Astrocyte (in vitro differentiated cells and primary cell): ENCODE results near the gene CRAT. TPM values are rescaled to one million over a fixed set of nuclear protein-coding genes. Genes with fewer than 3 reads are reported as not detected.
A peak's percentile ranks its signal among the peaks of the same experiment; 100 is the strongest.

Source experiments
- DNase-seq: peaks from one replicate; pipeline ENCODE4 v3.0.0-alpha.2; 2010; ENCODE audit warnings: low read depth
- FAIRE-seq: peaks from 2 replicates; lab custom pipeline; 2011; peaks lifted over from hg19 to GRCh38; lab: Jason Lieb, UNC
- H2AFZ ChIP-seq: 2 replicates; pipeline ENCODE4 v1.6.0; 2012; ENCODE audit warnings: low read depth, low read length, inconsistent platforms
- H3K27ac ChIP-seq: 2 replicates; pipeline ENCODE4 v1.5.1; 2011; ENCODE audit warnings: low read depth, low read length, inconsistent platforms
- H3K27me3 ChIP-seq: 2 replicates; pipeline ENCODE4 v1.6.0; 2011; ENCODE audit warnings: low read length, inconsistent platforms; ENCODE audit not compliant: insufficient read depth
- H3K36me3 ChIP-seq: 2 replicates; pipeline ENCODE4 v1.5.1; 2011; ENCODE audit warnings: low read length, inconsistent platforms; ENCODE audit not compliant: insufficient read depth
- H3K4me1 ChIP-seq: 2 replicates; pipeline ENCODE4 v1.5.1; 2011; ENCODE audit warnings: low read length, inconsistent platforms; ENCODE audit not compliant: insufficient read depth
- H3K4me2 ChIP-seq: 2 replicates; pipeline ENCODE4 v1.6.0; 2012; ENCODE audit warnings: low read length, inconsistent platforms
- H3K4me3 ChIP-seq: 2 replicates; pipeline ENCODE4 v1.5.1; 2011; ENCODE audit warnings: low read depth, mild to moderate bottlenecking, low read length, inconsistent platforms; ENCODE audit not compliant: insufficient read depth
- H3K79me2 ChIP-seq: 2 replicates; pipeline ENCODE4 v1.6.0; 2012; ENCODE audit warnings: mild to moderate bottlenecking, low read length, inconsistent platforms; ENCODE audit not compliant: insufficient read depth
- H3K9ac ChIP-seq: 2 replicates; pipeline ENCODE4 v1.6.0; 2012; ENCODE audit warnings: mild to moderate bottlenecking, low read length, inconsistent platforms
- H3K9me3 ChIP-seq: 2 replicates; pipeline ENCODE4 v1.5.1; 2012; ENCODE audit warnings: low read depth, mild to moderate bottlenecking, low read length, inconsistent platforms; ENCODE audit not compliant: insufficient read depth
- H4K20me1 ChIP-seq: 2 replicates; pipeline ENCODE4 v1.6.0; 2012; ENCODE audit warnings: low read length, inconsistent platforms; ENCODE audit not compliant: insufficient read depth
- H3K27ac Mint-ChIP-seq: one replicate; pipeline ENCODE4 v1.8.0; 2021; ENCODE audit warnings: mild to moderate bottlenecking, mixed read lengths; ENCODE audit not compliant: unreplicated experiment
- H3K27me3 Mint-ChIP-seq: one replicate; pipeline ENCODE4 v1.8.0; 2021; ENCODE audit warnings: low read depth, mixed read lengths; ENCODE audit not compliant: unreplicated experiment
- H3K36me3 Mint-ChIP-seq: one replicate; pipeline ENCODE4 v1.8.0; 2021; ENCODE audit warnings: low read depth, mixed read lengths; ENCODE audit not compliant: unreplicated experiment
- H3K4me1 Mint-ChIP-seq: one replicate; pipeline ENCODE4 v1.8.0; 2021; ENCODE audit warnings: low read depth, mixed read lengths; ENCODE audit not compliant: unreplicated experiment
- H3K4me3 Mint-ChIP-seq: one replicate; pipeline ENCODE4 v1.8.0; 2021; ENCODE audit warnings: mild to moderate bottlenecking, moderate library complexity, mixed read lengths; ENCODE audit not compliant: unreplicated experiment
- H3K9me3 Mint-ChIP-seq: one replicate; pipeline ENCODE4 v1.8.0; 2021; ENCODE audit warnings: mild to moderate bottlenecking, mixed read lengths; ENCODE audit not compliant: unreplicated experiment
- EZH2 ChIP-seq: IDR thresholded peaks from 2 replicates; pipeline ENCODE4 v1.6.1; 2012; ENCODE audit warnings: mild to moderate bottlenecking, low read length, inconsistent platforms; ENCODE audit not compliant: insufficient read depth
- total RNA-seq: library from RNA; stranded (reverse); gene quantifications from 2 replicates; pipeline ENCODE4 v1.2.1, GENCODE V29; 2021
- TF ChIP-seq, protein P1 (sequence below): IDR thresholded peaks from 2 replicates; pipeline ENCODE4 v1.5.1; 2011; ENCODE audit warnings: low read depth, mild to moderate bottlenecking, inconsistent platforms, low read length, moderate library complexity; ENCODE audit not compliant: insufficient read depth

CRAT gene
- total RNA-seq, 1 donor from 2014 or later = 21.2 TPM

DNA sequence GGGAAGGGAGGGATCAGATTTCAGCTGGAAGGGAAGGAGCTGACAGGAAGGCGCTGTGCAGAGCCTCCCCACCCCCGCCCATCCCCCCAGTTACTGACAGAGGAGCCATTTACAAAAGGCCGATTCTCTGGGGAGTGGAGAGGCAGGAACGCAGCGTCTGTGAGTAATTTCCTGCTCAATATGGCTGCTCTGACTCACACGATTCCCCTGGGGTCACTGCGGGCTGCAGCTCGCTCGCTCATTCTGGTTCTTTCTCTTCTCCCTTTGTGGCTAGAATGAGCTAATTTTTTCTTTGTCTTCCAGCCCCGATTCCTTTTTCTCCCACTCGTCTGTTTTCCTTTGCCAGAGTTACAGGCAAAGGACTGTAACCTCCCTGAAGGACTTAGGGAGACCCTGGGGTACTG, 29.4 kb upstream of the CRAT start:
- H3K9ac ChIP-seq = peak overlapping the region; percentile 97
- H2AFZ ChIP-seq = no peak overlapping the region
- TF ChIP-seq, protein P1, sequence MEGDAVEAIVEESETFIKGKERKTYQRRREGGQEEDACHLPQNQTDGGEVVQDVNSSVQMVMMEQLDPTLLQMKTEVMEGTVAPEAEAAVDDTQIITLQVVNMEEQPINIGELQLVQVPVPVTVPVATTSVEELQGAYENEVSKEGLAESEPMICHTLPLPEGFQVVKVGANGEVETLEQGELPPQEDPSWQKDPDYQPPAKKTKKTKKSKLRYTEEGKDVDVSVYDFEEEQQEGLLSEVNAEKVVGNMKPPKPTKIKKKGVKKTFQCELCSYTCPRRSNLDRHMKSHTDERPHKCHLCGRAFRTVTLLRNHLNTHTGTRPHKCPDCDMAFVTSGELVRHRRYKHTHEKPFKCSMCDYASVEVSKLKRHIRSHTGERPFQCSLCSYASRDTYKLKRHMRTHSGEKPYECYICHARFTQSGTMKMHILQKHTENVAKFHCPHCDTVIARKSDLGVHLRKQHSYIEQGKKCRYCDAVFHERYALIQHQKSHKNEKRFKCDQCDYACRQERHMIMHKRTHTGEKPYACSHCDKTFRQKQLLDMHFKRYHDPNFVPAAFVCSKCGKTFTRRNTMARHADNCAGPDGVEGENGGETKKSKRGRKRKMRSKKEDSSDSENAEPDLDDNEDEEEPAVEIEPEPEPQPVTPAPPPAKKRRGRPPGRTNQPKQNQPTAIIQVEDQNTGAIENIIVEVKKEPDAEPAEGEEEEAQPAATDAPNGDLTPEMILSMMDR = no peak
- DNase-seq = peak; percentile 99
- H3K36me3 Mint-ChIP-seq = peaks cover 4% of the 10 kb centered on the region
- peak overlapping the region; percentile 88 for H3K4me2 ChIP-seq
- H4K20me1 ChIP-seq = no peaks in the 10 kb centered on the region
- peak overlapping the region; percentile 99 for H3K27ac Mint-ChIP-seq
- no peaks in the 10 kb centered on the region for H3K9me3 ChIP-seq
- peak overlapping the region; percentile 100 for H3K27ac ChIP-seq
- no peaks in the 10 kb centered on the region for H3K36me3 ChIP-seq
- H3K79me2 ChIP-seq = peaks cover 25% of the 10 kb centered on the region
- H3K4me3 Mint-ChIP-seq = peak overlapping the region; percentile 72
- no peaks in the 10 kb centered on the region for H3K27me3 Mint-ChIP-seq
- peaks cover 47% of the 10 kb centered on the region for H3K4me1 Mint-ChIP-seq
- H3K27me3 ChIP-seq = no peaks in the 10 kb centered on the region
- peak overlapping the region; percentile 53 for H3K4me3 ChIP-seq
- FAIRE-seq = peak; percentile 73
- H3K9me3 Mint-ChIP-seq = no peaks in the 10 kb centered on the region
- peaks cover 62% of the 10 kb centered on the region for H3K4me1 ChIP-seq

DNA sequence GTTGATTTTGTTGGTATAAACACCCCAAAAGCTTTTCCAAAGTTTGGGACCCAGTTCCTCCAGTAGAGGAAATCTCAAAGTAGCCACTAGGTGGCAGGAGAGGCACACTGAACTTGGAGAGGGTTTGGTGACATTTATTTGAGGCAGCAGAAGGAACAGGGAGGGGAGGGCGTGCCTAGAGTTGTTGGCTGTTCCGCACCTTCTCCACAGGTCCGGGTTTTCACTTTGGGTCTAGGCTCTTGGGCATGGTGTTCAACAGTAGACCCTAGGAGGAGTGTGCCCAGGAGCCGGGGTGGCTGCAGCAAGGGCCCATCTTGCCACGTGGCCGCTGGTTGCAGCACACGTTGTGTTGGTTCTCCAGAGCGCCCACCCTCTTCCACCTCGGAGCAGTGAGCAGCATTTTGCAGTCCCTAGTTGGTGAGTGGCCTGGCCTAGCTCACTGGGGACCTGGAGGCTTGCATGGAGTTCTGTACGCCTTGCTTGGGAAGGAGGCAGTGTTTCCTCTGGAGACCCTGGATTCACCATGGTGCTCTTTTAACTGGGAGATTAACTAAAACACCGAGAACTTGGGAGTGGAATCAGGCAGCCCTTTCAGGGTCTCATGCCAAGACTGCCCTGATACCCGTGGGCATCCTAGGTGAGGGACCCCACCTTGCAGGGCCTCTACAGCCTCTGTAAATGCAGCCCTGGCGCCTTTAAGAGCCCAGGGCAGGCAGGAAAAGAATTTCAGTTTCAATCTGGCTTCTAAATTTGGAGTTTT, 28.8 kb upstream of the CRAT start:
- no peaks in the 10 kb centered on the region for H3K9me3 ChIP-seq
- Mint-ChIP-seq H3K9me3 (no peaks in the 10 kb centered on the region), H3K36me3 (peaks cover 7% of the 10 kb centered on the region), H3K4me3 (peak overlapping the region; percentile 72), H3K27me3 (no peaks in the 10 kb centered on the region), H3K27ac (peak overlapping the region; percentile 99), H3K4me1 (peaks cover 47% of the 10 kb centered on the region)
- FAIRE-seq (peak; percentile 98), DNase-seq (peak; percentile 67)
- H3K36me3 ChIP-seq = peaks cover 3% of the 10 kb centered on the region
- no peak overlapping the region for H2AFZ ChIP-seq
- H3K4me2 ChIP-seq = peak overlapping the region; percentile 88
- H3K27me3 ChIP-seq = no peaks in the 10 kb centered on the region
- no peaks in the 10 kb centered on the region for H4K20me1 ChIP-seq
- TF ChIP-seq EZH2 = no peak
- TF ChIP-seq, protein P1 = peak; percentile 90
- H3K9ac ChIP-seq = peak overlapping the region; percentile 97
- H3K4me3 ChIP-seq = peak overlapping the region; percentile 53
- peaks cover 25% of the 10 kb centered on the region for H3K79me2 ChIP-seq
- H3K27ac ChIP-seq = peak overlapping the region; percentile 100
- peaks cover 60% of the 10 kb centered on the region for H3K4me1 ChIP-seq
